Keratinocyte (primary cell): ENCODE data around the gene KRTAP4-9. TPM values are rescaled to one million over a fixed set of nuclear protein-coding genes. Genes with fewer than 3 reads are reported as not detected.

Experiments used
- DNase-seq: peaks from one replicate; pipeline ENCODE4 v3.0.0-alpha.2; 2011; ENCODE audit warnings: low read depth, missing footprints, low spot score
- FAIRE-seq: peaks from 2 replicates; lab custom pipeline; 2011; peaks lifted over from hg19 to GRCh38; lab: Jason Lieb, UNC
- H2AFZ ChIP-seq: 2 replicates; pipeline ENCODE4 v1.6.0; 2012; ENCODE audit warnings: low read length, control low read depth, inconsistent platforms; ENCODE audit not compliant: control insufficient read depth
- H3K27ac ChIP-seq: 2 replicates; pipeline ENCODE4 v1.5.1; 2011; ENCODE audit warnings: low read length; ENCODE audit not compliant: control insufficient read depth, insufficient read depth
- H3K27me3 ChIP-seq: 3 replicates; pipeline ENCODE4 v1.6.0; 2011; ENCODE audit warnings: low read length; ENCODE audit not compliant: control insufficient read depth, insufficient read depth; ENCODE audit errors: extremely low read depth
- H3K36me3 ChIP-seq, 2 experiments: 2 replicates in 1 of 2; 3 replicates in 1 of 2; pipeline ENCODE4 v1.5.1; 2011; ENCODE audit warnings: low read length in 2 of 2, mild to moderate bottlenecking in 1 of 2; ENCODE audit not compliant: control insufficient read depth in 2 of 2, insufficient read depth in 2 of 2; ENCODE audit errors: extremely low read depth in 1 of 2
- H3K4me1 ChIP-seq: 3 replicates; pipeline ENCODE4 v1.5.1; 2011; ENCODE audit warnings: low read length; ENCODE audit not compliant: control insufficient read depth, insufficient read depth; ENCODE audit errors: extremely low read depth
- H3K4me2 ChIP-seq: 3 replicates; pipeline ENCODE4 v1.6.0; 2011; ENCODE audit warnings: low read depth, low read length; ENCODE audit not compliant: control insufficient read depth, insufficient read depth; ENCODE audit errors: extremely low read depth
- H3K4me3 ChIP-seq, 3 experiments: fragments of 200-600 bp in 1 of 3; sonication (generic) in 1 of 3; 2 replicates in 2 of 3; 3 replicates in 1 of 3; pipeline ENCODE4 v1.5.1; 2011 to 2016; ENCODE audit warnings: low read length in 3 of 3, mild to moderate bottlenecking in 3 of 3, control low read depth in 2 of 3, inconsistent platforms in 1 of 3, low read depth in 1 of 3, mixed read lengths in 1 of 3, mixed run types in 1 of 3, moderate library complexity in 1 of 3; ENCODE audit not compliant: control insufficient read depth in 2 of 3, insufficient read depth in 2 of 3; ENCODE audit errors: extremely low read depth in 1 of 3
- H3K79me2 ChIP-seq: 2 replicates; pipeline ENCODE4 v1.6.0; 2012; ENCODE audit warnings: low read length; ENCODE audit not compliant: control insufficient read depth, insufficient read depth
- H3K9ac ChIP-seq: 3 replicates; pipeline ENCODE4 v1.6.0; 2011; ENCODE audit warnings: low read length; ENCODE audit not compliant: control insufficient read depth, insufficient read depth; ENCODE audit errors: extremely low read depth
- H3K9me1 ChIP-seq: 3 replicates; pipeline ENCODE4 v1.6.0; 2011; ENCODE audit warnings: low read length; ENCODE audit not compliant: control insufficient read depth, insufficient read depth; ENCODE audit errors: extremely low read depth
- H3K9me3 ChIP-seq: 2 replicates; pipeline ENCODE4 v1.5.1; 2012; ENCODE audit warnings: low read depth, low read length; ENCODE audit not compliant: control insufficient read depth
- H4K20me1 ChIP-seq: 3 replicates; pipeline ENCODE4 v1.6.0; 2011; ENCODE audit warnings: low read length; ENCODE audit not compliant: control insufficient read depth, insufficient read depth; ENCODE audit errors: extremely low read depth
- CTCF ChIP-seq, 3 experiments: IDR thresholded peaks in 1 of 3; conservative IDR thresholded peaks in 1 of 3; optimal IDR thresholded peaks in 1 of 3; 2 replicates in 2 of 3; 3 replicates in 1 of 3; pipeline versions ENCODE3 to v1.5.1; 2011; ENCODE audit warnings: low read length in 3 of 3, mild to moderate bottlenecking in 3 of 3, moderate library complexity in 2 of 3, control low read depth in 1 of 3, inconsistent platforms in 1 of 3; ENCODE audit not compliant: insufficient read depth in 2 of 3; ENCODE audit errors: extremely low read depth in 1 of 3
- EZH2 ChIP-seq: IDR thresholded peaks from one replicate; pipeline ENCODE4 v1.6.1; 2012; ENCODE audit warnings: inconsistent platforms, mild to moderate bottlenecking, low read length, moderate library complexity
- dilution Hi-C: fragments of 300-500 bp; cut with MboI; formaldehyde crosslinking; loops from one replicate; pipeline ENCODE4 v1.7.0; 2020; ENCODE audit warnings: low sequenced_read_pairs; ENCODE audit not compliant: extremely low pct_ligation_motif_present
- polyA plus RNA-seq, 5 experiments: library from polyadenylated mRNA; depleted of rRNA in 3 of 5; stranded (reverse) in 3 of 5; stranded (forward) in 1 of 5; unstranded in 1 of 5; fragments of >200 nt; gene quantifications; 1 replicate in 1 of 5; 2 replicates in 3 of 5; 3 replicates in 1 of 5; pipeline versions ENCODE4 v1.2.1 to v1.2.3, GENCODE V29; 2011 to 2012; ENCODE audit warnings: missing spikeins in 2 of 5, low read depth in 1 of 5, low replicate concordance in 1 of 5

KRTAP4-9 gene
- polyA plus RNA-seq, 1 donor (not counting 4 experiments of a cell fraction or from before 2014, with no cell fraction given): not detected

GRCh38 chr17:41151525-41151924, 46.3 kb downstream of the KRTAP4-9 start:
- dilution Hi-C loops: no loop called here
- Histone ChIP-seq H3K9me3 (no peaks in the 10 kb centered on the region), H3K36me3 (no peaks in the 10 kb centered on the region), H3K27me3 (no peaks in the 10 kb centered on the region), H3K4me1 (no peaks in the 10 kb centered on the region), H3K27ac (no peak overlapping the region), H3K4me2 (no peak overlapping the region), H3K9me1 (no peaks in the 10 kb centered on the region), H2AFZ (no peak overlapping the region), H3K9ac (no peak overlapping the region), H3K4me3 (no peak overlapping the region), H3K79me2 (no peaks in the 10 kb centered on the region), H4K20me1 (no peaks in the 10 kb centered on the region)
- no peak for FAIRE-seq
- TF ChIP-seq EZH2: no peak
- TF ChIP-seq CTCF (optimal IDR thresholded peaks at IDR 0.05 in 1 of 3, IDR thresholded peaks at IDR 0.05 in 1 of 3, conservative IDR thresholded peaks at IDR 0.05 in 1 of 3; ENCODE audit: extremely low read depth in 1 of 3, insufficient read depth in 2 of 3, low read length in 3 of 3): no peak
- no peak for DNase-seq

- Histone ChIP-seq H3K4me2 (no peak overlapping the region), H3K79me2 (no peaks in the 10 kb centered on the region), H3K27ac (no peak overlapping the region), H4K20me1 (no peaks in the 10 kb centered on the region), H3K4me3 (no peak overlapping the region), H3K9ac (no peak overlapping the region), H2AFZ (no peak overlapping the region), H3K36me3 (no peaks in the 10 kb centered on the region), H3K9me1 (no peaks in the 10 kb centered on the region), H3K9me3 (no peaks in the 10 kb centered on the region), H3K4me1 (no peaks in the 10 kb centered on the region), H3K27me3 (no peaks in the 10 kb centered on the region)
- no peak for FAIRE-seq
- TF ChIP-seq CTCF (optimal IDR thresholded peaks at IDR 0.05 in 1 of 3, IDR thresholded peaks at IDR 0.05 in 1 of 3, conservative IDR thresholded peaks at IDR 0.05 in 1 of 3; ENCODE audit: extremely low read depth in 1 of 3, insufficient read depth in 2 of 3, low read length in 3 of 3): no peak
- no peak for TF ChIP-seq EZH2
- dilution Hi-C loops: no loop called here
- DNase-seq: no peak
Measured at GRCh38 chr17:41153856-41154255, 48.7 kb downstream of the KRTAP4-9 start.

Other genes starting within 250 kb of the KRTAP4-9 start
- gene KRT12, start 238.2 kb upstream of the KRTAP4-9 start, polyA plus RNA-seq: not detected in 3 replicates
- not detected in 3 replicates for gene KRT20, start 220.1 kb upstream of the KRTAP4-9 start, polyA plus RNA-seq
- 8.2 to 14.4 TPM (median 9.3 TPM) in 3 replicates for gene KRT23, start 167.7 kb upstream of the KRTAP4-9 start, polyA plus RNA-seq
- 0.05 TPM in 1 of 3 replicates, not detected in the others for gene KRT39, start 138.4 kb upstream of the KRTAP4-9 start, polyA plus RNA-seq
- gene KRT40, start 121.1 kb upstream of the KRTAP4-9 start, polyA plus RNA-seq: 0.03 TPM in 2 of 3 replicates, not detected in the other
- gene KRTAP3-3, start 111.2 kb upstream of the KRTAP4-9 start, polyA plus RNA-seq: not detected in 3 replicates
- gene KRTAP3-2, start 105.5 kb upstream of the KRTAP4-9 start, polyA plus RNA-seq: not detected in 3 replicates
- not detected in 3 replicates for gene KRTAP3-1, start 96.3 kb upstream of the KRTAP4-9 start, polyA plus RNA-seq
- gene KRTAP1-5, start 78.2 kb upstream of the KRTAP4-9 start, polyA plus RNA-seq: 0.05 to 0.23 TPM (median 0.08 TPM) in 3 replicates
- gene KRTAP1-4, start 75.2 kb upstream of the KRTAP4-9 start, polyA plus RNA-seq: not detected in 3 replicates
- not detected in 3 replicates for gene KRTAP1-3, start 70.5 kb upstream of the KRTAP4-9 start, polyA plus RNA-seq
- 0.07 to 0.13 TPM in 2 of 3 replicates, not detected in the other for gene KRTAP1-1, start 63.9 kb upstream of the KRTAP4-9 start, polyA plus RNA-seq
- gene KRTAP2-1, start 58.1 kb upstream of the KRTAP4-9 start, polyA plus RNA-seq: not detected in 3 replicates
- not detected in 3 replicates for gene KRTAP2-2, start 50.2 kb upstream of the KRTAP4-9 start, polyA plus RNA-seq
- 8.4 to 21.3 TPM (median 9.0 TPM) in 3 replicates for gene KRTAP2-3, start 45.3 kb upstream of the KRTAP4-9 start, polyA plus RNA-seq
- 0.12 TPM in 1 of 3 replicates, not detected in the others for gene KRTAP2-4, start 39.5 kb upstream of the KRTAP4-9 start, polyA plus RNA-seq
- not detected in 3 replicates for gene KRTAP4-7, start 21.2 kb upstream of the KRTAP4-9 start, polyA plus RNA-seq
- gene KRTAP4-8, start 7.2 kb upstream of the KRTAP4-9 start, polyA plus RNA-seq: not detected in 3 replicates
- not detected in 3 replicates for gene KRTAP4-16, start 3.2 kb upstream of the KRTAP4-9 start, polyA plus RNA-seq
- not detected in 3 replicates for gene KRTAP4-11, start 13.0 kb downstream of the KRTAP4-9 start, polyA plus RNA-seq
- gene KRTAP4-12, start 18.8 kb downstream of the KRTAP4-9 start, polyA plus RNA-seq: not detected in 3 replicates
- not detected in 3 replicates for gene KRTAP4-6, start 35.2 kb downstream of the KRTAP4-9 start, polyA plus RNA-seq
- gene KRTAP4-5, start 44.4 kb downstream of the KRTAP4-9 start, polyA plus RNA-seq: not detected in 3 replicates
- not detected in 3 replicates for gene KRTAP4-4, start 55.4 kb downstream of the KRTAP4-9 start, polyA plus RNA-seq
- not detected in 3 replicates for gene KRTAP4-3, start 62.8 kb downstream of the KRTAP4-9 start, polyA plus RNA-seq
- not detected in 3 replicates for gene KRTAP4-2, start 72.8 kb downstream of the KRTAP4-9 start, polyA plus RNA-seq
- not detected in 3 replicates for gene KRTAP4-1, start 79.5 kb downstream of the KRTAP4-9 start, polyA plus RNA-seq
- not detected in 3 replicates for gene KRTAP9-1, start 84.5 kb downstream of the KRTAP4-9 start, polyA plus RNA-seq
- gene KRTAP9-2, start 121.3 kb downstream of the KRTAP4-9 start, polyA plus RNA-seq: not detected in 3 replicates
- gene KRTAP9-3, start 127.1 kb downstream of the KRTAP4-9 start, polyA plus RNA-seq: not detected in 3 replicates
- not detected in 3 replicates for gene KRTAP9-8, start 132.6 kb downstream of the KRTAP4-9 start, polyA plus RNA-seq
- not detected in 3 replicates for gene KRTAP9-4, start 144.3 kb downstream of the KRTAP4-9 start, polyA plus RNA-seq
- gene KRTAP9-9, start 150.0 kb downstream of the KRTAP4-9 start, polyA plus RNA-seq: not detected in 3 replicates
- not detected in 3 replicates for gene KRTAP9-6, start 160.0 kb downstream of the KRTAP4-9 start, polyA plus RNA-seq
- gene KRTAP9-7, start 170.3 kb downstream of the KRTAP4-9 start, polyA plus RNA-seq: not detected in 3 replicates
- gene KRTAP29-1, start 197.5 kb downstream of the KRTAP4-9 start, polyA plus RNA-seq: not detected in 3 replicates
- gene KRTAP16-1, start 203.9 kb downstream of the KRTAP4-9 start, polyA plus RNA-seq: not detected in 3 replicates
- not detected in 3 replicates for gene KRTAP17-1, start 210.3 kb downstream of the KRTAP4-9 start, polyA plus RNA-seq
- gene KRT33A, start 245.4 kb downstream of the KRTAP4-9 start, polyA plus RNA-seq: 0.14 TPM in 1 of 3 replicates, not detected in the others